SK-N-SH treated with all-trans-retinoic acid at 6 μM for 48 hours (cell line): Measurements from ENCODE around the gene USP46.

Source experiments
- ATAC-seq: fragments of 200-7000 bp; cut with Tn5 transposase; 3 replicates; pipeline ENCODE4 v1.9.1; 2020; ENCODE audit warnings: mild to moderate bottlenecking, moderate library complexity
- ARNTL ChIP-seq: fragments of 450-650 bp; formaldehyde crosslinking; IDR thresholded peaks from 2 replicates; pipeline ENCODE4 v1.5.0; 2020; ENCODE audit warnings: low read depth, mild to moderate bottlenecking, moderate library complexity, borderline replicate concordance
- BACH2 ChIP-seq: fragments of 250-450 bp; sonication (Bioruptor Pico); IDR thresholded peaks from 2 replicates; pipeline ENCODE4 v1.9.0; 2021; ENCODE audit warnings: mild to moderate bottlenecking, borderline replicate concordance
- CSDC2 ChIP-seq: fragments of 250-450 bp; sonication (Bioruptor Pico); IDR thresholded peaks from 2 replicates; pipeline ENCODE4 v1.5.0; 2020; ENCODE audit warnings: mild to moderate bottlenecking, moderate library complexity
- CSRNP3 ChIP-seq: fragments of 250-450 bp; sonication (Bioruptor Pico); IDR thresholded peaks from 2 replicates; pipeline ENCODE4 v1.5.1; 2021; ENCODE audit warnings: mild to moderate bottlenecking, moderate library complexity
- ESRRG ChIP-seq: fragments of 250-450 bp; sonication (Bioruptor Pico); IDR thresholded peaks from 2 replicates; pipeline ENCODE4 v1.6.1; 2021; ENCODE audit warnings: mild to moderate bottlenecking
- GLIS3 ChIP-seq: fragments of 250-450 bp; sonication (Bioruptor Pico); IDR thresholded peaks from 2 replicates; pipeline ENCODE4 v1.5.0; 2020; ENCODE audit warnings: mild to moderate bottlenecking, moderate library complexity
- ISL1 ChIP-seq: fragments of 250-450 bp; sonication (Bioruptor Pico); IDR thresholded peaks from 2 replicates; pipeline ENCODE4 v2.1.2; 2022; ENCODE audit warnings: mild to moderate bottlenecking, moderate library complexity
- OSR1 ChIP-seq: fragments of 250-450 bp; sonication (Bioruptor Pico); IDR thresholded peaks from 2 replicates; pipeline ENCODE4 v1.8.0; 2022; ENCODE audit warnings: moderate library complexity, mild to moderate bottlenecking, inconsistent platforms
- PATZ1 ChIP-seq: fragments of 250-450 bp; sonication (Bioruptor Pico); IDR thresholded peaks from 2 replicates; pipeline ENCODE4 v1.8.0; 2020; ENCODE audit warnings: mild to moderate bottlenecking, moderate library complexity, borderline replicate concordance
- POU6F1 ChIP-seq: fragments of 250-450 bp; sonication (Bioruptor Pico); IDR thresholded peaks from 2 replicates; pipeline ENCODE4 v1.8.0; 2021; ENCODE audit warnings: low read depth, mild to moderate bottlenecking, moderate library complexity, borderline replicate concordance
- PPARA ChIP-seq: fragments of 250-450 bp; sonication (Bioruptor Pico); IDR thresholded peaks from 2 replicates; pipeline ENCODE4 v1.5.0; 2020; ENCODE audit warnings: mild to moderate bottlenecking, borderline replicate concordance
- RARB ChIP-seq: fragments of 250-450 bp; sonication (Bioruptor Pico); IDR thresholded peaks from 2 replicates; pipeline ENCODE4 v1.8.0; 2021; ENCODE audit warnings: mild to moderate bottlenecking, moderate library complexity
- TCF4 ChIP-seq: fragments of 250-450 bp; sonication (Bioruptor Pico); IDR thresholded peaks from 2 replicates; pipeline ENCODE4 v1.8.0; 2021; ENCODE audit warnings: mild to moderate bottlenecking, moderate library complexity, borderline replicate concordance
- TOX ChIP-seq: fragments of 250-450 bp; sonication (Bioruptor Pico); IDR thresholded peaks from 2 replicates; pipeline ENCODE4 v1.8.0; 2021; ENCODE audit warnings: mild to moderate bottlenecking, moderate library complexity, borderline replicate concordance
- TSHZ2 ChIP-seq: fragments of 250-450 bp; sonication (Bioruptor Pico); IDR thresholded peaks from 2 replicates; pipeline ENCODE4 v1.5.0; 2020; ENCODE audit warnings: mild to moderate bottlenecking, moderate library complexity
- ZFP3 ChIP-seq: fragments of 250-450 bp; sonication (Bioruptor Pico); IDR thresholded peaks from 2 replicates; pipeline ENCODE4 v1.5.0; 2020; ENCODE audit warnings: mild to moderate bottlenecking, moderate library complexity
- ZFP30 ChIP-seq: fragments of 450-650 bp; formaldehyde crosslinking; IDR thresholded peaks from 2 replicates; pipeline ENCODE4 v1.5.0; 2022; ENCODE audit warnings: mild to moderate bottlenecking, moderate library complexity
- ZNF565 ChIP-seq: fragments of 450-650 bp; formaldehyde crosslinking; conservative IDR thresholded peaks from 2 replicates; pipeline ENCODE4 v1.5.0; 2020; ENCODE audit warnings: low read depth, mild to moderate bottlenecking, moderate library complexity
- ZNF70 ChIP-seq: fragments of 450-650 bp; formaldehyde crosslinking; IDR thresholded peaks from 2 replicates; pipeline ENCODE4 v1.5.0; 2020; ENCODE audit warnings: mild to moderate bottlenecking, moderate library complexity
- ZNF8 ChIP-seq: fragments of 450-650 bp; formaldehyde crosslinking; IDR thresholded peaks from 2 replicates; pipeline ENCODE4 v1.5.0; 2020; ENCODE audit warnings: mild to moderate bottlenecking, moderate library complexity

Gene USP46

GRCh38 chr4:52689096-52689495 lies 30.0 kb upstream of the USP46 start:
- TF ChIP-seq PPARA: no peak
- TF ChIP-seq POU6F1 (CRISPR knock-in tag): no peak
- no peak for TF ChIP-seq CSRNP3 (CRISPR knock-in tag)
- no peak for ATAC-seq

GRCh38 chr4:52687696-52688095 lies 28.6 kb upstream of the USP46 start:
- no peak for ATAC-seq
- no peak for TF ChIP-seq CSDC2
- TF ChIP-seq ARNTL (CRISPR knock-in tag): no peak
- TF ChIP-seq POU6F1 (CRISPR knock-in tag): no peak
- TF ChIP-seq TOX: no peak
- no peak for TF ChIP-seq OSR1 (CRISPR knock-in tag)
- TF ChIP-seq TCF4 (CRISPR knock-in tag): no peak
- no peak for TF ChIP-seq ISL1 (CRISPR knock-in tag)
- no peak for TF ChIP-seq ZNF565
- no peak for TF ChIP-seq BACH2
- no peak for TF ChIP-seq RARB (CRISPR knock-in tag)
- no peak for TF ChIP-seq TSHZ2
- no peak for TF ChIP-seq PPARA
- TF ChIP-seq PATZ1 (CRISPR knock-in tag): no peak
- TF ChIP-seq ZFP3: no peak
- TF ChIP-seq ZNF70 (CRISPR knock-in tag): no peak
- TF ChIP-seq ZNF8 (CRISPR knock-in tag): no peak
- TF ChIP-seq, all 23 proteins: peak for 0

- TF ChIP-seq CSRNP3 (CRISPR knock-in tag): no peak
- TF ChIP-seq RARB (CRISPR knock-in tag): no peak
- no peak for ATAC-seq
Observed at GRCh38 chr4:52685316-52685715, 26.2 kb upstream of the USP46 start.

GRCh38 chr4:52684896-52685295 lies 25.8 kb upstream of the USP46 start:
- no peak for ATAC-seq
- no peak for TF ChIP-seq ZFP30 (CRISPR knock-in tag)
- TF ChIP-seq ISL1 (CRISPR knock-in tag): no peak
- TF ChIP-seq ZFP3: no peak
- TF ChIP-seq GLIS3 (CRISPR knock-in tag): no peak
- no peak for TF ChIP-seq BACH2
- no peak for TF ChIP-seq OSR1 (CRISPR knock-in tag)
- no peak for TF ChIP-seq RARB (CRISPR knock-in tag)
- TF ChIP-seq CSRNP3 (CRISPR knock-in tag): no peak
- TF ChIP-seq ZNF70 (CRISPR knock-in tag): no peak
- no peak for TF ChIP-seq ESRRG
- TF ChIP-seq TOX: no peak
- no peak for TF ChIP-seq CSDC2
